HL-60 (cell line): Measurements from ENCODE around the gene WDR1.

Experiments used
- DNase-seq, 2 experiments: peaks; one replicate each; pipeline ENCODE4 v3.0.0-alpha.2; 2010 to 2020; ENCODE audit warnings: low read depth in 1 of 2, low spot score in 1 of 2
- H3K27ac ChIP-seq: fragments of 250-450 bp; sonication (Bioruptor Pico); replicated peaks from 2 replicates; pipeline ENCODE4 v1.5.1; 2020; ENCODE audit warnings: mild to moderate bottlenecking, moderate library complexity
- H3K27me3 ChIP-seq: fragments of 250-450 bp; sonication (Bioruptor Pico); 2 replicates; pipeline ENCODE4 v1.5.1; 2021; ENCODE audit warnings: mild to moderate bottlenecking, moderate library complexity; ENCODE audit not compliant: insufficient read depth, poor library complexity, severe bottlenecking
- H3K4me3 ChIP-seq: replicated peaks from 2 replicates; pipeline ENCODE4 v1.5.1; 2011; ENCODE audit warnings: mild to moderate bottlenecking, control low read depth, low read length; ENCODE audit not compliant: insufficient read depth
- GABPA ChIP-seq: IDR thresholded peaks from 2 replicates; pipeline ENCODE4 v1.6.1; 2012; ENCODE audit warnings: low read depth
- POLR2AphosphoS5 ChIP-seq: IDR thresholded peaks from 2 replicates; pipeline ENCODE4 v1.6.1; 2012; ENCODE audit warnings: low read depth
- SPI1 ChIP-seq: IDR thresholded peaks from 2 replicates; pipeline ENCODE4 v1.6.1; 2012; ENCODE audit warnings: low read depth, mild to moderate bottlenecking, borderline replicate concordance
- TF ChIP-seq, protein P1 (sequence below): IDR thresholded peaks from one replicate; pipeline ENCODE4 v1.5.1; 2011; ENCODE audit warnings: low read length, control low read depth, inconsistent platforms; ENCODE audit not compliant: insufficient read depth
- TF ChIP-seq, protein P2 (sequence below): IDR thresholded peaks from 2 replicates; pipeline ENCODE4 v1.6.1; 2012; ENCODE audit warnings: low read depth; ENCODE audit not compliant: insufficient replicate concordance

WDR1 gene

DNA sequence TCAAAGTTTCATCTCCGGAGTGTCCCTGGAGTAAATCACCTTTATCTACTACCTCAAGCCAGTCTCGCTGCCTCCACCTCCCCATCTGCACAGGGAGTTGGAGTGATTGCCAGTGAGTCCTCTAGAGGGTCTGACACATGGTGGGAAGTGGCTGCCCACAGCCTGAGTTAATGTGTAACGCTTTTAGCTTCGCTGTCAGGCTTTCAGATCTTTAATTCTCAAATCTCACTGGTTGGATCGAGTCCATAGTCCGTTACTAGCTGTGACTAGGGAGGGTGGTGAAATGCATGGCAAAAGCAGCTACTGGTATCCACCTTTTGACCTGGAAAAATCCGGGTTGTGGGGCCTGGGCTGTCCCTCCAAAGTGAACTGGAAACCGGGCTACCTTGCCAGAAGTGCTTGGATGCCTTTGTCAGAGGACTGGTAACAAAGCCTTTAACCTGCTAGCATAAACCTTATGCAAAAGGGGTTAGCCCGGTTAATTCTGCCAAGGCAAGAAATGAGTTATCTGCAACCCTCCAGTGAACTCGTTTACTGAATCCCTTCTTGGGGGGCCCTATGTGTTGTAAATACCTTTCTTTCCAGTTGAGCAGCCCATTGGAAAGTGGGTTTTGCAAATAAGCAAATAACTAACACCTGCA, 5.1 kb upstream of the WDR1 start:
- Histone ChIP-seq H3K27me3 (no peaks in the 10 kb centered on the region), H3K4me3 (no peak overlapping the region), H3K27ac (no peak overlapping the region)
- TF ChIP-seq SPI1 (no peak), POLR2AphosphoS5 (no peak), GABPA (no peak)
- TF ChIP-seq, protein P1, sequence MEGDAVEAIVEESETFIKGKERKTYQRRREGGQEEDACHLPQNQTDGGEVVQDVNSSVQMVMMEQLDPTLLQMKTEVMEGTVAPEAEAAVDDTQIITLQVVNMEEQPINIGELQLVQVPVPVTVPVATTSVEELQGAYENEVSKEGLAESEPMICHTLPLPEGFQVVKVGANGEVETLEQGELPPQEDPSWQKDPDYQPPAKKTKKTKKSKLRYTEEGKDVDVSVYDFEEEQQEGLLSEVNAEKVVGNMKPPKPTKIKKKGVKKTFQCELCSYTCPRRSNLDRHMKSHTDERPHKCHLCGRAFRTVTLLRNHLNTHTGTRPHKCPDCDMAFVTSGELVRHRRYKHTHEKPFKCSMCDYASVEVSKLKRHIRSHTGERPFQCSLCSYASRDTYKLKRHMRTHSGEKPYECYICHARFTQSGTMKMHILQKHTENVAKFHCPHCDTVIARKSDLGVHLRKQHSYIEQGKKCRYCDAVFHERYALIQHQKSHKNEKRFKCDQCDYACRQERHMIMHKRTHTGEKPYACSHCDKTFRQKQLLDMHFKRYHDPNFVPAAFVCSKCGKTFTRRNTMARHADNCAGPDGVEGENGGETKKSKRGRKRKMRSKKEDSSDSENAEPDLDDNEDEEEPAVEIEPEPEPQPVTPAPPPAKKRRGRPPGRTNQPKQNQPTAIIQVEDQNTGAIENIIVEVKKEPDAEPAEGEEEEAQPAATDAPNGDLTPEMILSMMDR: no peak
- TF ChIP-seq, protein P2, sequence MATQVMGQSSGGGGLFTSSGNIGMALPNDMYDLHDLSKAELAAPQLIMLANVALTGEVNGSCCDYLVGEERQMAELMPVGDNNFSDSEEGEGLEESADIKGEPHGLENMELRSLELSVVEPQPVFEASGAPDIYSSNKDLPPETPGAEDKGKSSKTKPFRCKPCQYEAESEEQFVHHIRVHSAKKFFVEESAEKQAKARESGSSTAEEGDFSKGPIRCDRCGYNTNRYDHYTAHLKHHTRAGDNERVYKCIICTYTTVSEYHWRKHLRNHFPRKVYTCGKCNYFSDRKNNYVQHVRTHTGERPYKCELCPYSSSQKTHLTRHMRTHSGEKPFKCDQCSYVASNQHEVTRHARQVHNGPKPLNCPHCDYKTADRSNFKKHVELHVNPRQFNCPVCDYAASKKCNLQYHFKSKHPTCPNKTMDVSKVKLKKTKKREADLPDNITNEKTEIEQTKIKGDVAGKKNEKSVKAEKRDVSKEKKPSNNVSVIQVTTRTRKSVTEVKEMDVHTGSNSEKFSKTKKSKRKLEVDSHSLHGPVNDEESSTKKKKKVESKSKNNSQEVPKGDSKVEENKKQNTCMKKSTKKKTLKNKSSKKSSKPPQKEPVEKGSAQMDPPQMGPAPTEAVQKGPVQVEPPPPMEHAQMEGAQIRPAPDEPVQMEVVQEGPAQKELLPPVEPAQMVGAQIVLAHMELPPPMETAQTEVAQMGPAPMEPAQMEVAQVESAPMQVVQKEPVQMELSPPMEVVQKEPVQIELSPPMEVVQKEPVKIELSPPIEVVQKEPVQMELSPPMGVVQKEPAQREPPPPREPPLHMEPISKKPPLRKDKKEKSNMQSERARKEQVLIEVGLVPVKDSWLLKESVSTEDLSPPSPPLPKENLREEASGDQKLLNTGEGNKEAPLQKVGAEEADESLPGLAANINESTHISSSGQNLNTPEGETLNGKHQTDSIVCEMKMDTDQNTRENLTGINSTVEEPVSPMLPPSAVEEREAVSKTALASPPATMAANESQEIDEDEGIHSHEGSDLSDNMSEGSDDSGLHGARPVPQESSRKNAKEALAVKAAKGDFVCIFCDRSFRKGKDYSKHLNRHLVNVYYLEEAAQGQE: no peak
- DNase-seq: no peak

DNA sequence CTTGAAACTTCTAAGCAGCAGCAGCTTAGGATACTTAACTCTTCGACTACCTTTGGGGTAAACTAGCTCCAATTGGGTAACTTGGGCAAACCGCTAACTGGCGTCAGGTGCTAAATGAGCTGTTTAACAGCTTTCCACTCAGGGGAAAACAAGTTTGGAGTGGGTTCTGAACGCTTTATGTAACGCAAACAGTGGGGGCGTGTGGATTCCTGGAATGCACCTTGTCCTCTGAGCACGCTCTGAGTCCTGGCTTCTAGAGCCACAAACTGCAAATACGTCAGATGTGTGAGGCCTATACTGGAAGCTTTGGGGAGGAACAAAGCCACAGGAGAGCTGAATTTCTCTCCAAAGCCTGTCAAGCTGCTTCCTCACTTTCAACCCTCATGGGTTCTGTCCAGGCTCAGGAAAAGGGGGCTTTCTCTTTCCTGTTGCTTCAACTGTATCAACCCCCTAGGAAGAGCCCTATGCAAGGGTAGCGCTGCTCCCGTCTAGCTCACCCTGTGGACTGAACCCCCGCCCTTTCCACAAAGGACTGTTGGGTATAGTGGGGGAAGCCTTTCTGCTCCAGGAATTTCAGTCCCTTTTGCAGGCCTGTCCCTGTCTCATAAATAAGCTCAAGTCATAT, 4.5 kb upstream of the WDR1 start:
- H3K27me3 ChIP-seq: no peaks in the 10 kb centered on the region
- H3K4me3 ChIP-seq: no peak overlapping the region
- TF ChIP-seq POLR2AphosphoS5 (no peak), SPI1 (no peak), GABPA (no peak)
- TF ChIP-seq, protein P2: no peak
- TF ChIP-seq, protein P1: no peak
- H3K27ac ChIP-seq: no peak overlapping the region
- no peak for DNase-seq

DNA sequence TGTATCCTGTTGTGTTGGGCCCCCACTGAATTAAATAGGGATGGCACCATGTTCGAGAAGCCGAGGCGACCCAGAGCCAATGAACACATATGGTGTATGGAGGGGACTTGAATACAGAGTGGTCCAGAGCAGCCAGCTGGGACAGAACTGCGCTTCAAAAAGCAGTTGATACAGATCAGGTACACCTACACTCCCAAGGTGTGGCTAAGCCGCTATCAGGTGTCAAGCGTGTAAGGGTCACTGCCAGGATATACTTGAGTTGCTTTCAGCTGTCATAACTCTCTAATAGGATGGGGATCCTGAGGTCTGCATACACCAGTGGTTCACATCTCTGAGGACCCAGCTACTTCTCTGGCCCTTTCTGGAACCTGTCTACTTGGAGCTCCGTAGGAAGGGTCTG, 3.2 kb upstream of the WDR1 start:
- Histone ChIP-seq H3K27ac (no peak overlapping the region), H3K4me3 (no peak overlapping the region), H3K27me3 (no peaks in the 10 kb centered on the region)
- TF ChIP-seq, protein P2: no peak
- TF ChIP-seq GABPA: no peak
- DNase-seq: no peak
